ENCODE measurements around the gene CES1. TPM values are rescaled to one million over a fixed set of nuclear protein-coding genes. Genes with fewer than 3 reads are reported as not detected.
"Not testable (repeated sequence)": the region's sequence is repeated elsewhere in the genome, so short reads cannot be mapped to it uniquely, and the experiment has no call there.

The CES1 gene
- 0.15 TPM in 1 of 2 replicates, not detected in the other for total RNA-seq

- no peak for DNase-seq (ENCODE audit: low read depth)
Observed at GRCh38 chr16:55832773-55833691, at the start of gene CES1. Gene CES1, minus strand, starts transcription at chr16:55833096. Its CDS starts 41 bp downstream, at chr16:55833055.

- no peak for DNase-seq (ENCODE audit: low read depth)
Observed at GRCh38 chr16:55876854-55877253, 44.0 kb upstream of the CES1 start.

GRCh38 chr16:55875273-55875672, 42.4 kb upstream of the CES1 start, which contains the start of gene CES5A:
Gene CES5A, minus strand, starts transcription at chr16:55875373. Its CDS starts 152 bp downstream, at chr16:55875221.
- DNase-seq (ENCODE audit: low read depth) = no peak

GRCh38 chr16:55873122-55873521, 40.2 kb upstream of the CES1 start:
- no peak for DNase-seq (ENCODE audit: low read depth)

GRCh38 chr16:55872130-55872529, 39.2 kb upstream of the CES1 start:
- no peak for DNase-seq (ENCODE audit: low read depth)

- no peak for DNase-seq (ENCODE audit: low read depth)
Observed at GRCh38 chr16:55871411-55872038, 38.6 kb upstream of the CES1 start.

- DNase-seq (ENCODE audit: low read depth) = no peak
Observed at GRCh38 chr16:55868980-55869379, 36.1 kb upstream of the CES1 start.

- no peak for DNase-seq (ENCODE audit: low read depth)
Observed at GRCh38 chr16:55868137-55868536, 35.2 kb upstream of the CES1 start.

- DNase-seq (ENCODE audit: low read depth) = no peak
Observed at GRCh38 chr16:55861288-55861687, 28.4 kb upstream of the CES1 start.

GRCh38 chr16:55857650-55858049, 24.8 kb upstream of the CES1 start:
- DNase-seq (ENCODE audit: low read depth) = not testable (repeated sequence)

- no peak for DNase-seq (ENCODE audit: low read depth)
Observed at GRCh38 chr16:55856950-55857349, 24.1 kb upstream of the CES1 start.

- DNase-seq (ENCODE audit: low read depth) = no peak
Observed at GRCh38 chr16:55853114-55853513, 20.2 kb upstream of the CES1 start.

- no peak for DNase-seq (ENCODE audit: low read depth)
Observed at GRCh38 chr16:55849536-55849935, 16.6 kb upstream of the CES1 start.

- DNase-seq (ENCODE audit: low read depth) = no peak
Observed at GRCh38 chr16:55846598-55847346, 13.9 kb upstream of the CES1 start.

GRCh38 chr16:55843105-55843395, 10.2 kb upstream of the CES1 start:
- no peak for DNase-seq (ENCODE audit: low read depth)

- peak; percentile 32 for DNase-seq (ENCODE audit: low read depth)
Observed at GRCh38 chr16:55842369-55843104, 9.6 kb upstream of the CES1 start.

GRCh38 chr16:55839115-55839514, 6.2 kb upstream of the CES1 start:
- no peak for DNase-seq (ENCODE audit: low read depth)

GRCh38 chr16:55836158-55836611, 3.3 kb upstream of the CES1 start:
- no peak for DNase-seq (ENCODE audit: low read depth)

- DNase-seq (ENCODE audit: low read depth) = no peak
Observed at GRCh38 chr16:55835581-55835980, 2.7 kb upstream of the CES1 start.

GRCh38 chr16:55835173-55835572, 2.3 kb upstream of the CES1 start:
- DNase-seq (ENCODE audit: low read depth) = not testable (repeated sequence)

GRCh38 chr16:55834049-55834448, 1.2 kb upstream of the CES1 start:
- no peak for DNase-seq (ENCODE audit: low read depth)

GRCh38 chr16:55832425-55832772, 497 bp downstream of the CES1 start:
- DNase-seq (ENCODE audit: low read depth) = no peak
